HUDEP-2 (cell line): ENCODE results near the gene PSMB2.

Source experiments
- DNase-seq, 76 experiments: peaks; one replicate each; lab custom pipeline; 2025; ENCODE audit not compliant: unreplicated experiment in 76 of 76; lab: John Stamatoyannopoulos, UW

PSMB2 gene

DNA sequence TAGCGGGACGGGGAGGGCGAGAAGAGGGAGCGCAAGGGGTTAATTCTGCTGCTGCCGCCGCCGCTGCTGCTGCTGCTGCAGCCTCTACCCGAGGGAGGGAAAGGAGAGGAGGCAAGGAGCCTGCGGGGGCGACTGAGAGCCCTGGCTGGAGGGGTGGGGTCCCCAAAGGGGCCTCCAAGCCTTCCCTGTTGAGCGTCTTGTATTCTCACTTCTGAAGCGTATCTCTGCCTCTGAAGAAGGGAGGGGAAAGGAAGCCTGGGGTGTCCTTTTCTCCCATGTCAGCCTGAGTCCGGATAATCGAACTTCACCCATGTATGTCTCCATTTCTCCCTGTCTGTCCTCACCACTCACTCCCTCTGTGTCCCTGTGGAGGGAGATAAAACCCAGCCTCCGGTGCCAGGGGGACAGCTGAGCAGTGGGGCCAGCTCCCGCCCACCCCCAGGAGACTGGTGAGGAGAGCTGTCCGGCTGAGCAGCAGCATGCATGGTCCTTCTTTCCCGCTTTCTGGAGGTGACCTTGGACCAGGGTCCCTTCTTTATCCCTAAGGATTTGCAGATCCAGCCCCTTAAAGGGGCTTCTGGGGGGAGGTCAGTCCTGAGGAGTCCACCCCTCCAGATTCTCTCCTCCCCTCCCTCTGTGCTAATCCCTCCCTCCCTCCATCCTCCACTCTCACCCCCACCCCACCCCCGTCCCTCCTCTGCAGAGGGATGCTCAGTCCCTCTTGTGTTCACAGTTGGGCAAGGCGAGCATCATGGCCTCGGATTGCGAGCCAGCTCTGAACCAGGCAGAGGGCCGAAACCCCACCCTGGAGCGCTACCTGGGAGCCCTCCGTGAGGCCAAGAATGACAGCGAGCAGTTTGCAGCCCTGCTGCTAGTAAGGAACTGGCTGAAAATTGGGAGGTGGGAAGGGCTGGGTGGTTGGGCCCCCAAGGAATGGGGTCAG is 82.7 kb downstream of the PSMB2 start:
- no peak for DNase-seq

DNA sequence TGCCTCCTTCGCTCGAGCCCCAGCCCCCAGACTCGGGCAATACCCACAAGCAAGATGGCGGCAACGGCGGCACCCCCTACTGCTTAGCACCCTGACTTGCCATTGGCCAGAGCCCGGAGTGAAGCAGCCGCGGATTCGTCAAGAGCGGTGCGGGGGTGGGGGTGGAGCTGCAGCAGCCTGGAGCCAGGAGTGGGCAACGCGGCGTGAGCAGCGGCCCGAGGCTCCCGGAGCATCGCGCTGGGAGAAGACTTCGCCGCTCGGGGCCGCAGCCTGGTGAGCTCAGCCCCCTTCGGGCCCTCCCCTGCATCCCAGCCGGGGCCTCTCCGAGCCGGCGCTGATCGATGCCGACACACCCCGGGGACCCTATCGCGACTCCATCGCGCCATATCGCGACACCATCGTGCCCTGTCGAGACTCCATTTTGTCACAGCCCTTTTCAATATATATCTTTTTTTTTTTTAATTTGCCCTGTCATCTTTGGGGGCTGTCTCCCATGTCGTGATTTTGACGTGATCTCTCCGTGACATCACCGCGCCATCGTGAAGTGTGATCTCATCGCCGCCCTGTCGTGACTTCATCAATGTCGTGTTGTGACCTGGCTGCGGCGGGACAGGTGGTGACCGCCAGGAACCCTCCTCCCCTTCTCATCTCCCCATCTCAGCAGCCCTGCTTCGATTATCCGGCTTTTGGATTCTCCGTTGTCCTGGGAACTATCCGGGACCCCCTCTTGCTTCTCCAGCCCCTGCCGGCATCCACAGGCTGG is 83.5 kb downstream of the PSMB2 start, which contains the start of gene NCDN:
NCDN (plus strand) TSS at position 189 of the 763 bp plus-strand sequence; CDS start at position 581, 392 bp downstream.
- DNase-seq = peak in 72 of 76 experiments; percentile 60 to 96 (median 92)

DNA sequence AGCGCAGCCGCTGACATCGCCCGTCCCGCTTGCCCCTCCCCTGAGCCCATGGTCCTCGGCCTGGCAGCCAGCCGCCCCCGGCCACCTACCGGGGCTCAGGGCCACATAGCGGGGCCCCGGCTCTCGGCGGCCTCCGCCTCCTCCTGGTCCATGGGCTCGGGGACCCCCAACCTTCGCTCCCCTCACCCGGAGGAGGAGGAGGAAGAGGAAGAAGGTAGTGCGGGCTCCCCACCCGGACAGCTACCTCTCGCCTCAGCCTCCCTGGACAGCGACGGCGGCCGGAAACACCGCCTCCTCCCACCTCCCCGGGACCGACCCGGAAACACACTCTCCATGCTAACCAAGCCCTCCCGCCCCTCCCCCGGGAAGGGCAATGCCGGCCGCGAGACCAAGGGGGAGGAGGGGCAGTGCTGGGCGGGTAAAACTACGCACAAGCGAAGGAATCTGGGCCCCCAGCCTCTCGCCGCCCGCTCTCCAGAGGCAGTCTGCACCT is 84.2 kb downstream of the PSMB2 start, which contains the start of gene KIAA0319L:
KIAA0319L (minus strand) TSS at position 286 of the 493 bp plus-strand sequence. CDS start 2,912 bp downstream, outside the sequence.
- peak in 67 of 76 experiments; percentile 46 to 93 (median 81) for DNase-seq

DNA sequence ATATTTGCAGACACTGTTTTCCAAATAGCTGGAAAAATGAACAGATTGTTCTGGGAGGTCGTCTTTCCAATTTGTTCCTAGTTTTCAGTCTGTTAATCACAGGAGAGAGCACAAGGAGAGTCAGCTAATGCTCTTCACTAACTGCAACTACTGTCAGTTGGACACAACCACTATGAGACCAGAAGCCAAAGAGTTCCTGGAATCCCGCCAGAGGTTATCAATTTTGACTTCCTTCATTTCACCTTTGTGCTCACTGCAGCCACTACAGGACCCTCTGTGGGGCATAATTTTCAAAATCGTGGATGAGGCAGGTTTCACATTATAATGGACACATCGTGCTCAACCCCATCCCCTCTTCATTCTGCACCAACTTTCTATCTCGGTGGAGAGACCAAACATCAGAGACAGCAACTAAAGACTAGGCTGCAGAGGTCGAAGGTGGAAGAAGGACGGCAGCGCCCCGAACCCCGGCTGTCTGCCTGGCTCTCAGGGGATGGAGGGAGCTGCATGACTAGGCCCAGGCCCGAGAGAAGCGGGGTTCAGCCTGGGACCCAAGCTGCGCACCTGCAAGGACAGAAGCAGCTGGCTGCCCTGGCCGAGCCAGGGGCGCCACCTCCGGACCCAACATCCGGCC is 84.7 kb downstream of the PSMB2 start:
- peak in 18 of 76 experiments; percentile 4 to 49 (median 22) for DNase-seq

DNA sequence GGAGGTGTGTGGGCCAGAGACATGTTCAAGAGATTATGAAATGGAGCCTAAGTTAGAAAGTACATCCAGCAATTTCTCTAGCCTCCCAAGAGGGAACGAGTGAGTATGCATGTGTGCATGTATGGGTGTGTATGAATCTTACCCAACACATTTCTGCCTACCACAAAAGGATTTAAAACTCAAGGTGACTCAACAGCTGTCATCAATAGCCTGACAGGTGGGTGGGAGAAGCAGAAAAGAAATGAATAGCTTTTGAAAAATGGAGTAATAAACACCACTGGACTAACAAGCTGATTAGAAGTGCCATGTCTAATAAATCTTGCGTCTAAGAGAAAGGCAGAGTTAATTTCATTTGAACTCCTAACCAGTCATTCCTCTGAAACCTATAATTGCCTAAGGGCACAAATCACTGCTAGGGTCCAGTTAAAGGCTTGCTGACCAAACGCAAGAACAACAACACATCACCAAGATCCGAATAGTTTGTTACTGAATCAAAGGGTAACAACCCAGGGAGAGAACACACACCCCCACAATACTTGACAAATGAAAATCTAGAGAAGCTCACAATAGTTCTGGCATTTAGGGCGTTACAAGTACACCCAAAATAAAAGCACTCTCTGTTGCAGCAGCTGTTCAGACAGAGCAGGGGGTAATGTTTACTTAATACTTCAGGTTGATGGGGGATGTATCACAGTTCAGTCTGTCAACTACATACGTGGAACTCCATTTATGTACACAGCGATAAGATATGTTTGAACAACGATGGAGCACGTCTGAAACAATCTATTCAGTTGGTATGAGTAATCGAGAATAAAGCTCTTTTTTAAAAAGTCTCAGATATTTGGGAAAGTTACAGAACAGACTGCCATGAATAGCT is 85.5 kb downstream of the PSMB2 start:
- no peak for DNase-seq

DNA sequence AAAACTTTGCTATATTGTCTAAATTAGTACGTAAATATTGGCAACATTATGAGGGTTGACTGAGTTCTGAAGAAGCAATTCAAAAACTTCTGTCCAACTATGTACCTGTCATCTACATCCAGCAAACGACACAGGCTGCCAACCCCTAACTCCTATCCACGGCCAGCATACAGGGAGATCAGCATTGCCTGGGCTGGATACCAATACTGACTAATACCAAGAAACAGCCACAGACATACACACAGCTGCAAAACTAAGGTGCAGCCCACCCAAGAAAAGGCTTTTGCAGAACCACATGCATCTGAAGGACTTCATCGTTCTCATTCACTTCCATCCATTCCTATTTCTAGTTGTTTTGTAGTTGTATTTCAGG is 86.1 kb downstream of the PSMB2 start:
- no peak for DNase-seq

DNA sequence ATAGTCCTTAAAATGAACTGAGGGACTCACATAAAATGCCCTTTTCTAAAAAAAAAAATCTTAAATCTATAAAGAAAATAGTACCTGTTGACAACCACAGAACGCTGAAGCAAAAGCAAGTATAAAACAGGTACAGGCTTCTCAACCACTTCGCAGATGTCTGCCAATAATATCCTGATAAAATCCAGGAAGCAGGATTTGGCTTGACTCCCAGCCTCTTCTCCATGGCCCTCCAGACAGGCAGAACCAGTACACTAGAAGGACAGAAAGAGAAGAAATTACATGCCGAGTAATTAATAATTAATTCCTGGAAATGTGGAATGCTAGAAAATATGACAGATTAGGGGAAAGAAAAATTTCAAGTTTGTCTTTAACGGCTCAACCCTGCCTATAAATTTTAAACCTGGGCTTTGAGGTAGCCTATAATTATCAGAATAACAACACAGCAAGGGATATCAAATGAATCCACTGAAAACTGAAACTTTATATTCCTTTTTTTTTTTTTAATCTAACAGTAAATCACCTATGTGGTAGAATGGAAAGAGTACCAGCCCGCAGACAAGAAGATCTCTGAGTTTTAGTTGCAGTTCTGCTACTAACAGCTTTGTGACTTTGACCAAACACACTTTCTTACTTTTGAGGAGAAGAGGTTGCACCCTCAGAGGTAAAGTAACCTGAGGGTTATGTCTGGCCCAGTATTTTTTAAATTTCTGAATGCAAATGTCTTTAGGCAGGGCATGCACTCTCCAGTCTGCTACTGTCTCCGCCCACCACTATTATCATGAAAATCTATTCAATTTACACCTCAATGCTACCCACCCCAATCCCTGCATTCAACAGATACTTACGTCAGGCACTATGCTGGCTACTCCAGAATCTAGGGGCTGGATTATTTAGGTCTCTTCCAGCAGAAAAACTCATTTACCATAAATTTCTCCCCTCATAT is 86.8 kb downstream of the PSMB2 start:
- no peak for DNase-seq

DNA sequence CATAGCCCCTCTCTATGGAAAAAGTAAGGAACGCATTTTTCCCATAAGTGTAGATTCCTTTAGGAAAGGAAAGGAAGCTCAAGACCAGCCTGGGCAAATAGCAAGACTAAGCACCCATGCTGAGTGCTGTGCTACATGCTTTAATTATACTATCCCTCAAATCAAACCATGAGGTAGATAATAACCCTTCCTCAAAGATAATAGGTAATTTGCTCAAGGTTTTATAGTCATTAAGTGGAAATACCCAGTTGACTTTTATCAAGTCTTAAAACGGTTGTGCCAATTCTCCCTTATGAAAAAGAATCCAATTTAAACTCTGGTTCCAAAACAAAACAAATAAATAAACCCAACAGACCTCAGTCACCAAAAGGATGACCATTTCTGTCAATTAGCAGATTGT is 87.5 kb downstream of the PSMB2 start:
- DNase-seq = no peak
